SK-N-SH treated with all-trans-retinoic acid at 6 μM for 48 hours (cell line): ENCODE results near the gene ICA1.

Source experiments
- ATAC-seq: fragments of 200-7000 bp; cut with Tn5 transposase; 3 replicates; pipeline ENCODE4 v1.9.1; 2020; ENCODE audit warnings: mild to moderate bottlenecking, moderate library complexity
- ARNTL ChIP-seq: fragments of 450-650 bp; formaldehyde crosslinking; IDR thresholded peaks from 2 replicates; pipeline ENCODE4 v1.5.0; 2020; ENCODE audit warnings: low read depth, mild to moderate bottlenecking, moderate library complexity, borderline replicate concordance
- BACH2 ChIP-seq: fragments of 250-450 bp; sonication (Bioruptor Pico); IDR thresholded peaks from 2 replicates; pipeline ENCODE4 v1.9.0; 2021; ENCODE audit warnings: mild to moderate bottlenecking, borderline replicate concordance
- CREB5 ChIP-seq: fragments of 250-450 bp; sonication (Bioruptor Pico); IDR thresholded peaks from 2 replicates; pipeline ENCODE4 v1.5.1; 2020; ENCODE audit warnings: low read depth, mild to moderate bottlenecking, moderate library complexity
- CSDC2 ChIP-seq: fragments of 250-450 bp; sonication (Bioruptor Pico); IDR thresholded peaks from 2 replicates; pipeline ENCODE4 v1.5.0; 2020; ENCODE audit warnings: mild to moderate bottlenecking, moderate library complexity
- CSRNP3 ChIP-seq: fragments of 250-450 bp; sonication (Bioruptor Pico); IDR thresholded peaks from 2 replicates; pipeline ENCODE4 v1.5.1; 2021; ENCODE audit warnings: mild to moderate bottlenecking, moderate library complexity
- GLIS3 ChIP-seq: fragments of 250-450 bp; sonication (Bioruptor Pico); IDR thresholded peaks from 2 replicates; pipeline ENCODE4 v1.5.0; 2020; ENCODE audit warnings: mild to moderate bottlenecking, moderate library complexity
- ISL1 ChIP-seq: fragments of 250-450 bp; sonication (Bioruptor Pico); IDR thresholded peaks from 2 replicates; pipeline ENCODE4 v2.1.2; 2022; ENCODE audit warnings: mild to moderate bottlenecking, moderate library complexity
- OSR1 ChIP-seq: fragments of 250-450 bp; sonication (Bioruptor Pico); IDR thresholded peaks from 2 replicates; pipeline ENCODE4 v1.8.0; 2022; ENCODE audit warnings: moderate library complexity, mild to moderate bottlenecking, inconsistent platforms
- PATZ1 ChIP-seq: fragments of 250-450 bp; sonication (Bioruptor Pico); IDR thresholded peaks from 2 replicates; pipeline ENCODE4 v1.8.0; 2020; ENCODE audit warnings: mild to moderate bottlenecking, moderate library complexity, borderline replicate concordance
- POU6F1 ChIP-seq: fragments of 250-450 bp; sonication (Bioruptor Pico); IDR thresholded peaks from 2 replicates; pipeline ENCODE4 v1.8.0; 2021; ENCODE audit warnings: low read depth, mild to moderate bottlenecking, moderate library complexity, borderline replicate concordance
- PPARA ChIP-seq: fragments of 250-450 bp; sonication (Bioruptor Pico); IDR thresholded peaks from 2 replicates; pipeline ENCODE4 v1.5.0; 2020; ENCODE audit warnings: mild to moderate bottlenecking, borderline replicate concordance
- RARB ChIP-seq: fragments of 250-450 bp; sonication (Bioruptor Pico); IDR thresholded peaks from 2 replicates; pipeline ENCODE4 v1.8.0; 2021; ENCODE audit warnings: mild to moderate bottlenecking, moderate library complexity
- SNAI2 ChIP-seq: fragments of 250-450 bp; sonication (Bioruptor Pico); IDR thresholded peaks from 2 replicates; pipeline ENCODE4 v1.5.0; 2020; ENCODE audit warnings: mild to moderate bottlenecking, moderate library complexity
- TCF4 ChIP-seq: fragments of 250-450 bp; sonication (Bioruptor Pico); IDR thresholded peaks from 2 replicates; pipeline ENCODE4 v1.8.0; 2021; ENCODE audit warnings: mild to moderate bottlenecking, moderate library complexity, borderline replicate concordance
- TOX ChIP-seq: fragments of 250-450 bp; sonication (Bioruptor Pico); IDR thresholded peaks from 2 replicates; pipeline ENCODE4 v1.8.0; 2021; ENCODE audit warnings: mild to moderate bottlenecking, moderate library complexity, borderline replicate concordance
- TSHZ2 ChIP-seq: fragments of 250-450 bp; sonication (Bioruptor Pico); IDR thresholded peaks from 2 replicates; pipeline ENCODE4 v1.5.0; 2020; ENCODE audit warnings: mild to moderate bottlenecking, moderate library complexity
- ZC3H10 ChIP-seq: fragments of 250-450 bp; sonication (Bioruptor Pico); IDR thresholded peaks from 2 replicates; pipeline ENCODE4 v1.5.1; 2021; ENCODE audit warnings: mild to moderate bottlenecking, moderate library complexity
- ZFP30 ChIP-seq: fragments of 450-650 bp; formaldehyde crosslinking; IDR thresholded peaks from 2 replicates; pipeline ENCODE4 v1.5.0; 2022; ENCODE audit warnings: mild to moderate bottlenecking, moderate library complexity
- ZNF565 ChIP-seq: fragments of 450-650 bp; formaldehyde crosslinking; conservative IDR thresholded peaks from 2 replicates; pipeline ENCODE4 v1.5.0; 2020; ENCODE audit warnings: low read depth, mild to moderate bottlenecking, moderate library complexity
- ZNF70 ChIP-seq: fragments of 450-650 bp; formaldehyde crosslinking; IDR thresholded peaks from 2 replicates; pipeline ENCODE4 v1.5.0; 2020; ENCODE audit warnings: mild to moderate bottlenecking, moderate library complexity

Gene ICA1

GRCh38 chr7:8228068-8228467 is 33.9 kb downstream of the ICA1 start:
- ATAC-seq, result no peak
- no peak for TF ChIP-seq ISL1 (CRISPR knock-in tag)
- no peak for TF ChIP-seq OSR1 (CRISPR knock-in tag)
- TF ChIP-seq TCF4 (CRISPR knock-in tag), result no peak
- TF ChIP-seq ZFP30, result no peak
- TF ChIP-seq ZNF565 (CRISPR knock-in tag), result no peak
- no peak for TF ChIP-seq TSHZ2 (CRISPR knock-in tag)
- no peak for TF ChIP-seq SNAI2 (CRISPR knock-in tag)
- no peak for TF ChIP-seq ZC3H10
- TF ChIP-seq CREB5 (CRISPR knock-in tag), result no peak
- TF ChIP-seq ARNTL (CRISPR knock-in tag), result no peak
- TF ChIP-seq CSRNP3, result no peak
- no peak for TF ChIP-seq TOX (CRISPR knock-in tag)
- TF ChIP-seq POU6F1, result no peak
- TF ChIP-seq GLIS3, result no peak
- no peak for TF ChIP-seq PATZ1

- ATAC-seq, result no peak
- TF ChIP-seq PPARA (CRISPR knock-in tag), result no peak
- no peak for TF ChIP-seq ZNF70
- TF ChIP-seq ZNF565 (CRISPR knock-in tag), result no peak
- no peak for TF ChIP-seq SNAI2 (CRISPR knock-in tag)
- no peak for TF ChIP-seq RARB (CRISPR knock-in tag)
- no peak for TF ChIP-seq TSHZ2 (CRISPR knock-in tag)
- no peak for TF ChIP-seq CREB5 (CRISPR knock-in tag)
- TF ChIP-seq CSRNP3, result no peak
- TF ChIP-seq CSDC2 (CRISPR knock-in tag), result no peak
- no peak for TF ChIP-seq ARNTL (CRISPR knock-in tag)
- TF ChIP-seq BACH2, result no peak
- no peak for TF ChIP-seq POU6F1
- no peak for TF ChIP-seq ZC3H10
- no peak for TF ChIP-seq ISL1 (CRISPR knock-in tag)
These were observed 34.7 kb downstream of the ICA1 start for GRCh38 chr7:8227261-8227660.
